Calu3 (cell line): ENCODE data around the gene SMYD5. TPM values are rescaled to one million over a fixed set of nuclear protein-coding genes. Genes with fewer than 3 reads are reported as not detected.

ENCODE experiments used
- BruUV-seq: library from RNA; stranded (reverse); fragments of 400-500 nt; replicated peaks from 2 replicates; lab custom pipeline; 2021; lab: Mats Ljungman, UMichigan
- CTCF ChIA-PET: fragments of 300-600 bp; sonication (Branson Sonifier 250); formaldehyde crosslinking; loops from one replicate; lab custom pipeline; 2022; ENCODE audit warnings: antibody characterized with exemption; lab: Charles Lee
- DNase-seq: peaks from one replicate; pipeline ENCODE4 v3.0.0; 2022
- H3K27ac Mint-ChIP-seq: one replicate; pipeline ENCODE4 v1.8.0; 2022; ENCODE audit warnings: mixed read lengths; ENCODE audit not compliant: unreplicated experiment
- H3K27me3 Mint-ChIP-seq: one replicate; pipeline ENCODE4 v1.8.0; 2022; ENCODE audit warnings: mixed read lengths; ENCODE audit not compliant: unreplicated experiment
- H3K36me3 Mint-ChIP-seq: one replicate; pipeline ENCODE4 v1.8.0; 2022; ENCODE audit warnings: mild to moderate bottlenecking, moderate library complexity, mixed read lengths; ENCODE audit not compliant: insufficient read depth, unreplicated experiment
- H3K4me1 Mint-ChIP-seq: one replicate; pipeline ENCODE4 v1.8.0; 2022; ENCODE audit warnings: mild to moderate bottlenecking, low read depth, mixed read lengths; ENCODE audit not compliant: unreplicated experiment
- H3K4me3 Mint-ChIP-seq: one replicate; pipeline ENCODE4 v1.8.0; 2022; ENCODE audit warnings: mild to moderate bottlenecking, low read depth, moderate library complexity, mixed read lengths; ENCODE audit not compliant: unreplicated experiment
- H3K9me3 Mint-ChIP-seq: one replicate; pipeline ENCODE4 v1.8.0; 2022; ENCODE audit warnings: low read depth, mixed read lengths; ENCODE audit not compliant: unreplicated experiment
- CTCF ChIP-seq: fragments of 200-600 bp; IDR thresholded peaks from one replicate; pipeline ENCODE4 v1.8.0; 2022; ENCODE audit warnings: antibody characterized with exemption; ENCODE audit not compliant: unreplicated experiment
- intact Hi-C: fragments of 100-400 bp; cut with micrococcal nuclease; formaldehyde crosslinking; loops from one replicate; pipeline ENCODE4 v1.10.0; 2022; ENCODE audit not compliant: unreplicated experiment
- total RNA-seq: library from RNA; stranded (reverse); gene quantifications from 2 replicates; pipeline ENCODE4 v1.2.3, GENCODE V29; 2022

Gene SMYD5
- total RNA-seq, 1 experiment from 2014 or later: 32.1 TPM

- DNase-seq: no peak
- CTCF ChIA-PET: no interaction called here
- TF ChIP-seq CTCF: no peak
- Mint-ChIP-seq H3K4me3 (peak overlapping the region; percentile 56), H3K4me1 (no peaks in the 10 kb centered on the region), H3K27ac (no peak overlapping the region), H3K9me3 (no peaks in the 10 kb centered on the region), H3K27me3 (peaks cover 59% of the 10 kb centered on the region), H3K36me3 (no peaks in the 10 kb centered on the region)
- BruUV-seq: no TSS peak
- intact Hi-C loops: no loop called here
These were observed 10.9 kb upstream of the SMYD5 start for GRCh38 chr2:73203055-73203681.

GRCh38 chr2:73205611-73206010, 8.4 kb upstream of the SMYD5 start:
- peaks cover 77% of the 10 kb centered on the region for H3K27me3 Mint-ChIP-seq
- TF ChIP-seq CTCF: no peak
- intact Hi-C loops: no loop called here
- H3K4me3 Mint-ChIP-seq: no peak overlapping the region
- no peaks in the 10 kb centered on the region for H3K9me3 Mint-ChIP-seq
- DNase-seq: no peak
- CTCF ChIA-PET: no interaction called here
- no peaks in the 10 kb centered on the region for H3K4me1 Mint-ChIP-seq
- BruUV-seq: no TSS peak
- H3K36me3 Mint-ChIP-seq: no peaks in the 10 kb centered on the region
- no peak overlapping the region for H3K27ac Mint-ChIP-seq

- Mint-ChIP-seq H3K4me3 (no peak overlapping the region), H3K27ac (no peak overlapping the region), H3K36me3 (peaks cover under 1% of the 10 kb centered on the region), H3K27me3 (peaks cover 56% of the 10 kb centered on the region), H3K9me3 (no peaks in the 10 kb centered on the region), H3K4me1 (peaks cover 11% of the 10 kb centered on the region)
- TF ChIP-seq CTCF: no peak
- CTCF ChIA-PET: no interaction called here
- DNase-seq: no peak
- intact Hi-C loops: no loop called here
- BruUV-seq: no TSS peak
These were observed 5.8 kb upstream of the SMYD5 start for GRCh38 chr2:73208258-73208657.

- Mint-ChIP-seq H3K36me3 (peaks cover 17% of the 10 kb centered on the region), H3K27me3 (peaks cover 39% of the 10 kb centered on the region), H3K27ac (no peak overlapping the region), H3K4me3 (no peak overlapping the region), H3K4me1 (peaks cover 28% of the 10 kb centered on the region), H3K9me3 (no peaks in the 10 kb centered on the region)
- TF ChIP-seq CTCF: no peak
- intact Hi-C loops: loop anchor here (5.0 kb wide), 1 partner anchor 33 kb away; no protein-coding TSS in a partner anchor
- DNase-seq: no peak
- CTCF ChIA-PET: interaction anchor here (1.1 to 1.5 kb wide), 2 partner anchors 33 to 323 kb away, joined by 3 to 6 read pairs; no protein-coding TSS in a partner anchor
- BruUV-seq: no TSS peak
These were observed 4.0 kb upstream of the SMYD5 start for GRCh38 chr2:73210019-73210418.
